HG03378 (cell line): ENCODE measurements around the gene ALAS1.

Experiments
- ATAC-seq: cut with Tn5 transposase; IDR thresholded peaks from one replicate; pipeline ENCODE4 v1.9.1; 2021; ENCODE audit warnings: mild to moderate bottlenecking, moderate library complexity; ENCODE audit not compliant: unreplicated experiment

Gene ALAS1

GRCh38 chr3:52198643-52199608 is 966 bp downstream of the ALAS1 start:
- ATAC-seq = no peak

DNA sequence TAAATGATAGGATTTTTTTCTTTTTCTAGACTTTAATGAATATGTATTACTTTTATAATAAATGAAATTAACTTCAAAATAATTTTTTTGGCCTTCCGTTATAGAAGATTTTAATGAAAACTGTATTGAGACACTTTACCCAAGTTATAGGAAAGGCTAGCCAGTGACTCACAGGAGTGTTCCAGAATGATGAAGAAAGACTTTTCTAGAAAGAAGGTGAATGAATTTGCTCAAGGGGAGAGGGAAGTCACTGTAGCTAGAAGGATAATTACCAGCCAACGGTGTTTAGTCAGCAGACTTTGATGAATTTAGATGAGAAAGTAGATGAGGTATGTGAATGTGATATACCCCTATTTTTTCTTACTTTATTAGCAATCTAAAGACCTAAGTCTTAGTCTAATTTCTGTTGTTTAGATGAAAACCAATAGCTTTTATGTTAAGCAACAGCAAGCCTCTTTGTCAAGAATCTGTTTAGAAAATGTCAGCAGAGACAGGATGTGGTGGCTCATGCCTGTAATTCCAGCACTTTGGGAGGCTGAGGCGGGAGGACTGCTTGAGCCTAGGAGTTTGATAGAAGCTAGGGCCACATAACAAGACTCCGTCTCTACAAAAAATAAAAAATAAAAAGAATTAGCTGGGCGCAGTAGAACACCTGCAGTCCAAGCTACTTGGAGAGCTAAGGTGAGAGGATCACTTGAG is 3.2 kb downstream of the ALAS1 start:
- ATAC-seq = no peak

GRCh38 chr3:52202384-52203077 is 4.6 kb downstream of the ALAS1 start:
- ATAC-seq = no peak

DNA sequence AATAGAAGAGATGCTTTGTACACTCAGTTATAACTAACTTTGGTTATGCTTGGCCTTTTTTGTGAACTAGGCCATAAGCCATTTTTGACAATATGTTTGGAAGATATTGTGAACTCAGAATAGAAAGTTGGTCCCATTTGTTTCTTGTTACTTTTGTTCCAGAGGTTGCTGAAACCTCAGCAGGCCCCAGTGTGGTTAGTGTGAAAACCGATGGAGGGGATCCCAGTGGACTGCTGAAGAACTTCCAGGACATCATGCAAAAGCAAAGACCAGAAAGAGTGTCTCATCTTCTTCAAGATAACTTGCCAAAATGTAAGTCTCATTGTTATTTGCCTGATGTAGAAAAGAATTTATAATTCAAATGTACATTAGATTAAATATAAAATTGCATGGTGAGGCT is 5.7 kb downstream of the ALAS1 start:
- ATAC-seq = no peak

GRCh38 chr3:52204337-52205073 is 6.5 kb downstream of the ALAS1 start:
- no peak for ATAC-seq

GRCh38 chr3:52205727-52206372 is 7.9 kb downstream of the ALAS1 start:
- no peak for ATAC-seq

GRCh38 chr3:52208556-52208955 is 10.6 kb downstream of the ALAS1 start:
- ATAC-seq = no peak

GRCh38 chr3:52210037-52210436 is 12.1 kb downstream of the ALAS1 start:
- no peak for ATAC-seq

GRCh38 chr3:52210550-52211046 is 12.6 kb downstream of the ALAS1 start:
- no peak for ATAC-seq

GRCh38 chr3:52211268-52211891 is 13.4 kb downstream of the ALAS1 start:
- ATAC-seq = no peak

DNA sequence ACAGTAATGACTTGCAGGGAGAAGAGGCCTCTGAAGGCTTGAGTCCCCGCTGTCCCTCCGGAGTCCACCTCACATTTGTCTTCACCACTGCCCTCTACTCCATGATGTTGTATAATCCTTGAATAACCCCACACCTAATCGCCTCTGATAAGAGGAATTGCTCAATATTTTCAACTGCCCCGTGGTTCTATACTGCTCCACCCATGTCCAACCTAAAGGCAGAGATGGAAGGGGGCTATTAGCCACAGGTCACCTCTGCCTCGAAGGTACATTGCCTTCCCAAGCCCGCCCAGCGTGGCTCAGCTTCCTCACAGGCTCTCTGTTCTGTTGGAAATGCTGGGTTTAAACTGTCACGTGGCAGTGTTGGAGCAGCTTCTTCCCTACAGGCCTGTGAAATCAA is 15.0 kb downstream of the ALAS1 start:
- ATAC-seq = no peak

DNA sequence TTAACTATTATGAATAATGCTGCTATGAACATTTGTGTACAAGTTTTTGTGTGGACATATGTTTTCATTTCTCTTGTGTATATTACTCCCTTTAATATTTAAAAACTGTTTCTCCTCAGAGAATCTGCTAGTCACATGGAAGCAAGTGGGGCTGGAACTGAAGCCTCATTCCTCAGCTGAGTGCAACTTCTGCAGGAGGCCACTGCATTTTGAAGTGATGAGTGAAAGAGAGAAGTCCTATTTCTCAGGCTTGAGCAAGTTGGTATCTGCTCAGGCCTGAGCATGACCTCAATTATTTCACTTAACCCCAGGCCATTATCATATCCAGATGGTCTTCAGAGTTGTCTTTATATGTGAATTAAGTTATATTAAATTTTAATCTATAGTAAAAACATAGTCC is 15.9 kb downstream of the ALAS1 start:
- ATAC-seq = no peak

DNA sequence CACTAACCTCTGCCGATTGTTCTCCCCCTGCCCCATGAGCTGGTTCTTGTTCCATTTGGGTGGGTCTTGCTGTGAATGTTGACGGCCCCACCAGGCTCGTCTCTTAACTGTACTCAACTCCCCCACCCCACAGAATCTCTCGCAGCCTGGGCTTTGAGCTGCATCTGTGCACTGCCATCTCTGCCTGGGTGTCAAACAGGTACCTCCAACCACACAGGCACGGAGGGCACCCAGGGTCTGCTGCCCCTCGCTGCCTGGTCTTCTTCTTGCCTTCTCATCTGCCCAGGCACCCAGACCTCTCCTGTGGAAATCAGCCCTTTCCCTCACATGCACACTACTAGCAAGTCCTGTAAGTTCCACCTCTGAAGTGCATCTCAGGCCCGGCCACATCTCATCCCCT is 17.4 kb downstream of the ALAS1 start:
- no peak for ATAC-seq

DNA sequence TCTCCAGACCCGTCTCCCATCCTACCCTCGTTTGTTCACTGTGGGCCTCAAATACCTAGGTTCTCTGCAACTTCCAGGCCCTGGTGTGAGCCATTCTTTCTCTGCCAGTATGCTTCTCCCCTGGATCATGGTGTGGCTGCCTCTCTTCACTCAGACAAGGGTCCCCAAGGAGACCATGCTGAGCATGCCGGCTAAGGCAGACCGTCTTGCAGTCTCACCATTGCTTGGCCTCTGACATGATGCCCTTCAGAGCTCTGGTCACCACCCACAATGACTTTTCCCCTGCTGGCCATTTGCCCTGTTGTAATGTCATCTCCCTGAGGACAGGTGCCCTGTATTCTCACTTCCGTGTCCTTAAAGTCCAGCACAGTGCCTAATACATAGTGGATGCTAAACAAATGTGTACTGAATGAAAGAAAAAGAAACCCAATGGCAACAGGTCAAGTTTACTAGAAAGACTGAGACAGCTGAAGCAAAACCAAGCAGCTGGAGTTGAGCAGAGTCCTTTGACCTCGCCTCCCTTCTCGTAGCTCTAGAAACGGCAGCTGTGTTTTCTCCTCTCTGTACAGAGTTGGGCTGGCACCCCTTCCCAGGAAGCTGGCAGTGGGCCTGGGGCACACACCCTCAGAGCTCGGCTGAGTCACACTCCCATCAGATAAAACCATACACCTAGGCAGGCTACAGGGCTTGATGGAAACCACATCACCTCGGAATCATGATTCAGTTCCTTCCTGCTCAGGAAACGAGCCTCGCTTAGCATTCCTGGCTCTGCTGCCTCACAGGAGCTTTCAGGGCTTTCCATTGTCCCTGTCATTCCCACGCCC is 18.8 kb downstream of the ALAS1 start:
- no peak for ATAC-seq

DNA sequence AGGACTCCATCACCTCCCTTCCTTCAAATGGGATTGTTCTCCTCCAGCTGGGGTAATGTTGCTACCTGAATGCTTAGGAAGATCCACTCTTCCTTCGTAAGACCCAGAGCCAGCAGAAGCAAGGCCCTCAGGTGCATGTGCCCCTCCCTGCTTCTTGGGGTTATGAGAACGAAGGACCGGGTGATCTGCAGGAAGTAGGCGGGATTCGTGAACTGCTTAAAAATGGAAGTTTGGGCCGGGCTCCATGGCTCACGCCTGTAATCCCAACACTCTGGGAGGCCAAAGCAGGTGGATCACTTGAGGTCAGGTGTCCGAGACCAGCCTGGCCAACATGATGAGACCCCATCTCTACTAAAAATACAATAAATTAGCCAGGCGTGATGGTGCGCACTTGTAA is 19.4 kb downstream of the ALAS1 start:
- no peak for ATAC-seq

GRCh38 chr3:52218026-52218425 is 20.1 kb downstream of the ALAS1 start:
- ATAC-seq = no peak

GRCh38 chr3:52218454-52218853 is 20.5 kb downstream of the ALAS1 start:
- no peak for ATAC-seq

DNA sequence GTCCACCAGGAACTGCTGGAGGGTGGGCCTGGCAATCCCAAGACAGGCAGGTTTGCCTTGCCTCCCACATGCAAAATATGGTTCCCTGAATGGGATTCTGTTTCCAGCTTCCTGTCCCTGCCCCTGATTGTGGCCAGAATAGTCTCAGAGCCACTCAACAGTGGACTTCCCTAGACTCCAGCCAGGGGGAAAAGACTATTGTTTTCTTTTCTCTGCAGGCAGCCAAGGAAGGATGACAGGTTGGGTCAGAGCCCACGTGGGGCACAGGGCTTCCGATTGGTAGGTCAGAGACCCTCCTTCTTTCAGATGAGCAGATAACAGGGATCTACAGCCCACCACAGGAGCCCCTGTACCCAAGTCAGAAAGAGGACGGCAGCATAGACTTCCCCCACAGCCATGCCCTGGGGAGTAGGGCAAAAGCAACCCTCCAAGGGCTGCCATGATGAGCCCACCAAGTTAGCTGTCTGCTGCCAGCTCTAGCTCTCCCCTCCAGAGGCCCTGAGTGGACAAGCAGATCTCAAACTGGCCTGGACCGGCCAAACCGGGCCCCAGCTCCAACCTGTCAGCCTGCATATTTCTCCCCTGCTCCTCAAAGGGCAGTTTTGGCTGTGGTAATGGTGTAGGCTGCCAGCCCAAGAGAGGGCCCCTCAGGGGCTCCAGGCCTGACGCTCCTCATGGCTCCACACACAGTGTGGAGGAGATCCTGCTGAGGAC is 21.1 kb downstream of the ALAS1 start:
- ATAC-seq = no peak
